GM23338 (cell line): ENCODE measurements around the gene USP17L21.
"Not testable (repeated sequence)": the region's sequence is repeated elsewhere in the genome, so short reads cannot be mapped to it uniquely, and the experiment has no call there.

Experiments used
- CREB1 ChIP-seq: fragments of 250-450 bp; sonication (Bioruptor Pico); IDR thresholded peaks from 2 replicates; pipeline ENCODE4 v1.5.0; 2020; ENCODE audit warnings: low read depth, mild to moderate bottlenecking, moderate library complexity
- CTCF ChIP-seq, 2 experiments: fragments of 200-600 bp in 1 of 2; sonication (generic) in 1 of 2; conservative IDR thresholded peaks; 2 replicates each; pipeline versions ENCODE4 v1.5.1 to v1.6.1; 2016 to 2017; ENCODE audit warnings: antibody characterized with exemption in 2 of 2, low read depth in 2 of 2, mild to moderate bottlenecking in 2 of 2, moderate library complexity in 1 of 2
- ETS1 ChIP-seq: IDR thresholded peaks from 2 replicates; pipeline ENCODE4 v1.6.1; 2016; ENCODE audit warnings: antibody characterized with exemption
- EZH2 ChIP-seq: fragments of 200-600 bp; sonication (generic); IDR thresholded peaks from one replicate; pipeline ENCODE4 v1.8.0; 2017; ENCODE audit warnings: antibody characterized with exemption, mild to moderate bottlenecking, low read depth; ENCODE audit not compliant: unreplicated experiment
- EZH2phosphoT487 ChIP-seq: fragments of 200-600 bp; sonication (generic); IDR thresholded peaks from one replicate; pipeline ENCODE4 v1.8.1; 2018; ENCODE audit warnings: antibody characterized with exemption; ENCODE audit not compliant: unreplicated experiment
- JUNB ChIP-seq: IDR thresholded peaks from one replicate; pipeline ENCODE4 v1.6.1; 2016; ENCODE audit warnings: antibody characterized with exemption; ENCODE audit not compliant: unreplicated experiment
- NANOG ChIP-seq: IDR thresholded peaks from 2 replicates; pipeline ENCODE4 v1.6.1; 2016; ENCODE audit warnings: antibody characterized with exemption, borderline replicate concordance
- POLR2AphosphoS5 ChIP-seq: IDR thresholded peaks from 2 replicates; pipeline ENCODE4 v1.6.1; 2016; ENCODE audit warnings: antibody characterized with exemption, low read depth
- REST ChIP-seq: IDR thresholded peaks from one replicate; pipeline ENCODE4 v1.6.1; 2018; ENCODE audit warnings: antibody characterized with exemption; ENCODE audit not compliant: unreplicated experiment
- STAT1 ChIP-seq: IDR thresholded peaks from one replicate; pipeline ENCODE4 v1.6.1; 2016; ENCODE audit warnings: antibody characterized with exemption; ENCODE audit not compliant: unreplicated experiment
- ZNF114 ChIP-seq: fragments of 250-450 bp; sonication (Bioruptor Pico); IDR thresholded peaks from 2 replicates; pipeline ENCODE4 v1.5.0; 2020; ENCODE audit warnings: mild to moderate bottlenecking, moderate library complexity
- ZNF331 ChIP-seq: fragments of 250-450 bp; sonication (Bioruptor Pico); IDR thresholded peaks from 2 replicates; pipeline ENCODE4 v1.5.0; 2020; ENCODE audit warnings: low read depth, mild to moderate bottlenecking, moderate library complexity
- ZNF462 ChIP-seq: fragments of 250-450 bp; sonication (Bioruptor Pico); IDR thresholded peaks from 2 replicates; pipeline ENCODE4 v1.5.0; 2020; ENCODE audit warnings: mild to moderate bottlenecking, moderate library complexity

- not testable (repeated sequence) for TF ChIP-seq CTCF (conservative IDR thresholded peaks at IDR 0.05; ENCODE audit: low read depth in 2 of 2); REST; EZH2; CREB1 (CRISPR knock-in tag); STAT1; ETS1; ZNF462 (CRISPR knock-in tag); POLR2AphosphoS5; EZH2phosphoT487; JUNB; ZNF114 (CRISPR knock-in tag); NANOG; ZNF331
Observed at GRCh38 chr4:9238461-9238860, 24.2 kb upstream of the USP17L21 start.
